ENCODE measurements around the gene CYP24A1. TPM values are rescaled to one million over a fixed set of nuclear protein-coding genes. Genes with fewer than 3 reads are reported as not detected.
A peak's percentile ranks its signal among the peaks of the same experiment; 100 is the strongest.

CYP24A1 gene
- polyA plus RNA-seq, 2 donors, result 0.39 to 1.6 TPM

- Histone ChIP-seq H3K36me3 (ENCODE audit: control insufficient read depth in 2 of 2, insufficient read depth in 2 of 2, low read length in 1 of 2) (no peaks in the 10 kb centered on the region), H3K27me3 (ENCODE audit: control insufficient read depth in 1 of 2, insufficient read depth in 2 of 2, low read length in 2 of 2) (no peaks in the 10 kb centered on the region), H3K9me3 (ENCODE audit: control insufficient read depth in 2 of 2, insufficient read depth in 1 of 2, low read depth in 1 of 2, low read length in 1 of 2) (no peaks in the 10 kb centered on the region), H3K27ac (ENCODE audit: low read depth in 2 of 2, low read length in 1 of 2) (no peak overlapping the region), H3K4me3 (ENCODE audit: low read depth in 1 of 2, low read length in 2 of 2) (no peak overlapping the region), H3K4me1 (ENCODE audit: control insufficient read depth in 2 of 2, insufficient read depth in 2 of 2, low read length in 1 of 2) (no peaks in the 10 kb centered on the region)
- WGBS, 2 donors, result 85 to 87% methylated on average over 7 of the region's 7 CpGs
Measured at GRCh38 chr20:54160065-54161007, 13.4 kb downstream of the CYP24A1 start.

GRCh38 chr20:54158856-54159418 is 14.8 kb downstream of the CYP24A1 start:
- H3K27ac ChIP-seq (ENCODE audit: low read depth in 2 of 2, low read length in 1 of 2), result no peak overlapping the region
- no peaks in the 10 kb centered on the region for H3K36me3 ChIP-seq (ENCODE audit: control insufficient read depth in 2 of 2, insufficient read depth in 2 of 2, low read length in 1 of 2)
- H3K4me1 ChIP-seq (ENCODE audit: control insufficient read depth in 2 of 2, insufficient read depth in 2 of 2, low read length in 1 of 2), result no peaks in the 10 kb centered on the region
- H3K9me3 ChIP-seq (ENCODE audit: control insufficient read depth in 2 of 2, insufficient read depth in 1 of 2, low read depth in 1 of 2, low read length in 1 of 2), result no peaks in the 10 kb centered on the region
- H3K4me3 ChIP-seq (ENCODE audit: low read depth in 1 of 2, low read length in 2 of 2), result no peak overlapping the region
- H3K27me3 ChIP-seq (ENCODE audit: control insufficient read depth in 1 of 2, insufficient read depth in 2 of 2, low read length in 2 of 2), result no peaks in the 10 kb centered on the region
- WGBS, 2 donors, result 86 to 91% methylated on average over 8 of the region's 8 CpGs

GRCh38 chr20:54158226-54158625 is 15.6 kb downstream of the CYP24A1 start:
- H3K4me1 ChIP-seq (ENCODE audit: control insufficient read depth in 2 of 2, insufficient read depth in 2 of 2, low read length in 1 of 2), result no peaks in the 10 kb centered on the region
- 78 to 85% methylated on average over 3 of the region's 3 CpGs for WGBS, 2 donors
- no peaks in the 10 kb centered on the region for H3K36me3 ChIP-seq (ENCODE audit: control insufficient read depth in 2 of 2, insufficient read depth in 2 of 2, low read length in 1 of 2)
- H3K4me3 ChIP-seq (ENCODE audit: low read depth in 1 of 2, low read length in 2 of 2), result no peak overlapping the region
- no peak overlapping the region for H3K27ac ChIP-seq (ENCODE audit: low read depth in 2 of 2, low read length in 1 of 2)
- H3K9me3 ChIP-seq (ENCODE audit: control insufficient read depth in 2 of 2, insufficient read depth in 1 of 2, low read depth in 1 of 2, low read length in 1 of 2), result no peaks in the 10 kb centered on the region
- no peaks in the 10 kb centered on the region for H3K27me3 ChIP-seq (ENCODE audit: control insufficient read depth in 1 of 2, insufficient read depth in 2 of 2, low read length in 2 of 2)

GRCh38 chr20:54156981-54157835 is 16.6 kb downstream of the CYP24A1 start:
- Histone ChIP-seq H3K27me3 (ENCODE audit: control insufficient read depth in 1 of 2, insufficient read depth in 2 of 2, low read length in 2 of 2) (no peaks in the 10 kb centered on the region), H3K9me3 (ENCODE audit: control insufficient read depth in 2 of 2, insufficient read depth in 1 of 2, low read depth in 1 of 2, low read length in 1 of 2) (no peaks in the 10 kb centered on the region), H3K4me1 (ENCODE audit: control insufficient read depth in 2 of 2, insufficient read depth in 2 of 2, low read length in 1 of 2) (peaks cover 0 to 3% of the 10 kb centered on the region in 2 donors), H3K36me3 (ENCODE audit: control insufficient read depth in 2 of 2, insufficient read depth in 2 of 2, low read length in 1 of 2) (no peaks in the 10 kb centered on the region), H3K27ac (ENCODE audit: low read depth in 2 of 2, low read length in 1 of 2) (no peak overlapping the region), H3K4me3 (ENCODE audit: low read depth in 1 of 2, low read length in 2 of 2) (no peak overlapping the region)
- 80 to 83% methylated on average over 19 of the region's 19 CpGs for WGBS, 2 donors

GRCh38 chr20:54156522-54156921 is 17.3 kb downstream of the CYP24A1 start:
- H3K27me3 ChIP-seq (ENCODE audit: control insufficient read depth in 1 of 2, insufficient read depth in 2 of 2, low read length in 2 of 2), result no peaks in the 10 kb centered on the region
- no peaks in the 10 kb centered on the region for H3K9me3 ChIP-seq (ENCODE audit: control insufficient read depth in 2 of 2, insufficient read depth in 1 of 2, low read depth in 1 of 2, low read length in 1 of 2)
- H3K27ac ChIP-seq (ENCODE audit: low read depth in 2 of 2, low read length in 1 of 2), result no peak overlapping the region
- WGBS, 2 donors, result 90 to 91% methylated on average over 5 of the region's 5 CpGs
- no peak overlapping the region for H3K4me3 ChIP-seq (ENCODE audit: low read depth in 1 of 2, low read length in 2 of 2)
- H3K36me3 ChIP-seq (ENCODE audit: control insufficient read depth in 2 of 2, insufficient read depth in 2 of 2, low read length in 1 of 2), result no peaks in the 10 kb centered on the region
- peaks cover 0 to 6% of the 10 kb centered on the region in 2 donors for H3K4me1 ChIP-seq (ENCODE audit: control insufficient read depth in 2 of 2, insufficient read depth in 2 of 2, low read length in 1 of 2)

GRCh38 chr20:54155736-54156317 is 18.0 kb downstream of the CYP24A1 start:
- H3K27ac ChIP-seq (ENCODE audit: low read depth in 2 of 2, low read length in 1 of 2), result no peak overlapping the region
- no peaks in the 10 kb centered on the region for H3K27me3 ChIP-seq (ENCODE audit: control insufficient read depth in 1 of 2, insufficient read depth in 2 of 2, low read length in 2 of 2)

GRCh38 chr20:54154439-54154838 is 19.3 kb downstream of the CYP24A1 start:
- 66 to 73% methylated on average over 2 of the region's 2 CpGs for WGBS, 2 donors
- H3K9me3 ChIP-seq (ENCODE audit: control insufficient read depth in 2 of 2, insufficient read depth in 1 of 2, low read depth in 1 of 2, low read length in 1 of 2), result no peaks in the 10 kb centered on the region
- peaks cover 0 to 6% of the 10 kb centered on the region in 2 donors for H3K4me1 ChIP-seq (ENCODE audit: control insufficient read depth in 2 of 2, insufficient read depth in 2 of 2, low read length in 1 of 2)
- H3K27me3 ChIP-seq (ENCODE audit: control insufficient read depth in 1 of 2, insufficient read depth in 2 of 2, low read length in 2 of 2), result no peaks in the 10 kb centered on the region
- no peak overlapping the region for H3K27ac ChIP-seq (ENCODE audit: low read depth in 2 of 2, low read length in 1 of 2)
- H3K36me3 ChIP-seq (ENCODE audit: control insufficient read depth in 2 of 2, insufficient read depth in 2 of 2, low read length in 1 of 2), result no peaks in the 10 kb centered on the region
- no peak overlapping the region for H3K4me3 ChIP-seq (ENCODE audit: low read depth in 1 of 2, low read length in 2 of 2)

More at GRCh38 chr20:54155736-54156317, 18.0 kb downstream of the CYP24A1 start:
- Histone ChIP-seq H3K9me3 (ENCODE audit: control insufficient read depth in 2 of 2, insufficient read depth in 1 of 2, low read depth in 1 of 2, low read length in 1 of 2) (no peaks in the 10 kb centered on the region), H3K4me3 (ENCODE audit: low read depth in 1 of 2, low read length in 2 of 2) (no peak overlapping the region), H3K36me3 (ENCODE audit: control insufficient read depth in 2 of 2, insufficient read depth in 2 of 2, low read length in 1 of 2) (no peaks in the 10 kb centered on the region), H3K4me1 (ENCODE audit: control insufficient read depth in 2 of 2, insufficient read depth in 2 of 2, low read length in 1 of 2) (peaks cover 0 to 6% of the 10 kb centered on the region in 2 donors)
- 89% methylated on average over 3 of the region's 3 CpGs for WGBS, 2 donors

GRCh38 chr20:54153847-54154246 is 19.9 kb downstream of the CYP24A1 start:
- Histone ChIP-seq H3K36me3 (ENCODE audit: control insufficient read depth in 2 of 2, insufficient read depth in 2 of 2, low read length in 1 of 2) (no peaks in the 10 kb centered on the region), H3K27me3 (ENCODE audit: control insufficient read depth in 1 of 2, insufficient read depth in 2 of 2, low read length in 2 of 2) (no peaks in the 10 kb centered on the region), H3K9me3 (ENCODE audit: control insufficient read depth in 2 of 2, insufficient read depth in 1 of 2, low read depth in 1 of 2, low read length in 1 of 2) (no peaks in the 10 kb centered on the region), H3K4me3 (ENCODE audit: low read depth in 1 of 2, low read length in 2 of 2) (no peak overlapping the region), H3K4me1 (ENCODE audit: control insufficient read depth in 2 of 2, insufficient read depth in 2 of 2, low read length in 1 of 2) (peaks cover 0 to 6% of the 10 kb centered on the region in 2 donors), H3K27ac (ENCODE audit: low read depth in 2 of 2, low read length in 1 of 2) (no peak overlapping the region)
- 92 to 93% methylated on average over 1 of the region's 1 CpG for WGBS, 2 donors

- 39 to 60% methylated on average over 2 of the region's 2 CpGs for WGBS, 2 donors
- Histone ChIP-seq H3K27me3 (ENCODE audit: control insufficient read depth in 1 of 2, insufficient read depth in 2 of 2, low read length in 2 of 2) (no peaks in the 10 kb centered on the region), H3K4me3 (ENCODE audit: low read depth in 1 of 2, low read length in 2 of 2) (no peak overlapping the region), H3K9me3 (ENCODE audit: control insufficient read depth in 2 of 2, insufficient read depth in 1 of 2, low read depth in 1 of 2, low read length in 1 of 2) (no peaks in the 10 kb centered on the region), H3K4me1 (ENCODE audit: control insufficient read depth in 2 of 2, insufficient read depth in 2 of 2, low read length in 1 of 2) (peaks cover 0 to 6% of the 10 kb centered on the region in 2 donors), H3K36me3 (ENCODE audit: control insufficient read depth in 2 of 2, insufficient read depth in 2 of 2, low read length in 1 of 2) (no peaks in the 10 kb centered on the region), H3K27ac (ENCODE audit: low read depth in 2 of 2, low read length in 1 of 2) (peak overlapping the region in 1 of 2 donors; percentile 77)
Measured at GRCh38 chr20:54153041-54153327, 20.8 kb downstream of the CYP24A1 start.
